ENCODE measurements around the gene SMURF1.

The SMURF1 gene

GRCh38 chr7:98997846-98998245 is 146.1 kb downstream of the SMURF1 start:
- ATAC-seq, result no peak
- H3K36me3 Mint-ChIP-seq, result peaks cover 99% of the 10 kb centered on the region
- H3K9me3 Mint-ChIP-seq, result no peaks in the 10 kb centered on the region
- H3K27ac Mint-ChIP-seq, result no peak overlapping the region
- peaks cover 11% of the 10 kb centered on the region for H3K4me1 Mint-ChIP-seq
- DNase-seq (ENCODE audit: low spot score in 2 of 2), result no peak
- H3K4me3 Mint-ChIP-seq, result no peak overlapping the region

DNA sequence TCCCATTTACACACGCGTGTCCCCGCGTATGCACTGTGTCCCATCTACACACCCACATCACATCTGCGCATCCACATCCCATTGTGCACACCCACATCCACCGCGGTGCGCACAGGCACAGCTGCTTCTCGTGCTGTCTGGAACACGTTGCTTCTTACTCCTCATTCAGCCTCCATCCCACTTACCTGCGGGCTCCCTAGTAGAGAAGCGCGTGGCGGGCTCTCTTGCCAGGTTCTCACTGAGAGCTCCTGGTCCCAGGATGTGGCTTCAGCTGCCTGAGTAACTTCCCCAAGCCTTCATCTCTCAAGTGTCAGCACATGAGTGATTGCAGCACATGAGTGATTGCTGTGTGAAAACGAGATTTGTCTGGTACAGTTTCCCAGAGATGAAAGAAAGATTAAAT is 147.8 kb downstream of the SMURF1 start:
- DNase-seq (ENCODE audit: low spot score in 2 of 2) (no peak), ATAC-seq (peak; percentile 63)
- H3K4me1 Mint-ChIP-seq, result peaks cover 11% of the 10 kb centered on the region
- no peak overlapping the region for H3K4me3 Mint-ChIP-seq
- H3K36me3 Mint-ChIP-seq, result peaks cover 99% of the 10 kb centered on the region
- peak overlapping the region; percentile 30 for H3K27ac Mint-ChIP-seq
- no peaks in the 10 kb centered on the region for H3K9me3 Mint-ChIP-seq

GRCh38 chr7:98995523-98996149 is 148.3 kb downstream of the SMURF1 start:
- peak; percentile 32 for ATAC-seq

DNA sequence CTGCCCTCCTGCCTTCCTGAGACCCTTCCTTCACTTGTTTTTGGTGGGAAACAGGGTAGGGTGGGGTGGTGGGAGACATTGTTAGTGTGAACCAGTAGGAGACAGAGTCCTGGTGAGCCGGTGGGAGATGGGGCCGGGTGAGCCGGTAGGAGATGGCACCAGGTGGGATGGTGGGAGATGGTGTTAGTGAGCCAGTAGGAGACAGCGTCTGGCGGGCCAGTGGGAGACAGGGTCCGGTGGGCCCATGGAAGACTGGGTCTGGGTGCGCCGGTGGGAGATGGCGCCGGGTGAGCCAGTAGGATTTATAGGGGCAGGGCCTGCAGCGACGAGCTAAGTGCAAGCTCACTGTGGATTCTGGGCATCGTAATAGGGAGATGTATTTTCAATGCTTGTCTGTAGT is 148.8 kb downstream of the SMURF1 start:
- no peak overlapping the region for H3K4me3 Mint-ChIP-seq
- ATAC-seq (no peak), DNase-seq (ENCODE audit: low spot score in 2 of 2) (no peak)
- peak overlapping the region; percentile 1 for H3K27ac Mint-ChIP-seq
- H3K9me3 Mint-ChIP-seq, result no peaks in the 10 kb centered on the region
- H3K36me3 Mint-ChIP-seq, result peaks cover 99% of the 10 kb centered on the region
- H3K4me1 Mint-ChIP-seq, result peaks cover 11% of the 10 kb centered on the region

More at GRCh38 chr7:98995523-98996149, 148.3 kb downstream of the SMURF1 start:
- Mint-ChIP-seq H3K4me3 (no peak overlapping the region), H3K9me3 (no peaks in the 10 kb centered on the region), H3K27ac (peak overlapping the region; percentile 30), H3K36me3 (peaks cover 99% of the 10 kb centered on the region), H3K4me1 (peaks cover 11% of the 10 kb centered on the region)
- no peak for DNase-seq (ENCODE audit: low spot score in 2 of 2)

DNA sequence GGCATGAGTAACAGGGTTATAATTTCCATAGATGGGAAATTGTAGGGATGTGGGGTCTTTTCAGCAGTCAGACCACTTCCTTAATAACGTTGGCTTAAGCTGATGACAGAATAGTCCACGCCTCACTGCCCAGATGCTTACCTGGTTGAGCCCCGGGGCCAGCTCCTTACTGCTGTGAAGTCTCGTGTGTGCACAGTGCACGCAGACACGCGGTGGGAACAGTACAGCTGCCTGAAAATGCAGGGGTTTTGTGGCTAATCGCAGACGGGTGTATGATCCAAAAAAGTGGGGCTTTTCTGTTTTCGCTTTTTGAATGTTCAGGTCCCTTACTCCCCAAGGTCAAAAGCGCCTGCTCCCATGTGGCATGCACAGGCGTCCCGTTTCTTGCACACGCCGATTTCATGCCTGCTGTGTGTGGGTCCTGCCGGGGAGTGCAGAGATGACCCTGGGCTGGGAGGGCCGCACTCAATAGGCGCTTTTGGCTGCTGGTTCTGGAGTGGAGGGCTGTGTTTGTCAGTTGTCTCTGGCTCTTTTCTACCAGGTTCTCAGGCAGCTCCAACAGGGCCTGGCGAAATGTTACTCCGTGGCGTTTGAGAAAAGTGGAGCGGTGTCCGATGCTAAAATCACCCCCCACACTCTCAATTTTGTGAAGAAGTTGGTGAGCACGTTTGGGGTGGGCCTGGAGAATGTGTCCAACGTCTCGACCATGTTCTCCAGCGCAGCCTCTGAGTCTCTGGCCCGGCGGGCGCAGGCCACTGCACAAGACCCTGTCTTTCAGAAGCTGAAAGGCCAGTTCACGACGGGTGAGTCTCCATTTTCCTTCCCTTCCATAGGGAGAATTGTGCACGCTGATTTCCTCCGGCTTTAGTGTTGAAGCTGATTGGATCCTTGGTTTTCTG is 149.6 kb downstream of the SMURF1 start:
- Mint-ChIP-seq H3K36me3 (peaks cover 100% of the 10 kb centered on the region), H3K4me1 (peaks cover 11% of the 10 kb centered on the region), H3K9me3 (no peaks in the 10 kb centered on the region), H3K27ac (peak overlapping the region; percentile 1), H3K4me3 (no peak overlapping the region)
- ATAC-seq (no peak), DNase-seq (ENCODE audit: low spot score in 2 of 2) (no peak)

DNA sequence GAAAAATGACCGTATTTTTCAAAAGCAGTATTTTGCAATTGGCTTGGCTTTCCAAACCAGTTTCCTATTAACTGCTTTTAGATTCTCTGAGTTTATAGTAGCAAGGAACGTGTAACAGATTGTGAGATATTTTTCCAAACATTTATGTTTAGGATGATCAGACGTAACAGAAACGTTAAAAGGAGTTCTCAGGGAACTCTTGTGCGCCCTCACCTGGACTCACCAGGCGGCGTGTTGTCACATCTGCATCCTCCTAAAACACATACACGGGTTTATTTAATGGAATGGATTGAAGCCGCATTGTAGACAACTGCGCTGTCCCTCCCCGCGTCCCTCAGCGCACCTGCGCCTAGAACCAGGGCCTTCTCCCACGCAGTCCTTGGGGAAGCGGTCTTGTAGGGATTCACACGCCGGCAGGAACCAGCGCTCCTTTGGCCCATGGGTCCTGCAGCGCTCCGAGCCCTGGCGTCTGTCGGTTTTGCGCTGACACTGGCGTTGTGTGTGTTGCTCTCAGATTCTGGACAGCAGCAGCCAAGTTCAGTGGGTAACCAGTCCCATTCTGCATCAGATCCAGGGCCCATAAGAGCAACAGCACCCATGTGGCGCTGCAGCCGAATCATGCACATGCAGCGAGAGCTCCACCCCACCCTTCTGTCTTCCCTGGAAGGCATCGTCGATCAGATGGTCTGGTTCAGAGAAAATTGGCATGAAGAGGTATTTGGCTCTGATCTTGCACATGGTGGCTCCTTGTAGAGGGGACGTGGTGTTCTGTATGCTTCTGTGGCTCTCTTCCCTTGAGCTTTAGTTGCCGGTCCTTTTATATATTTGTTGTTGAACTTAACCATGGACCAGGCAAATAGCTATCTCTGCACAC is 150.6 kb downstream of the SMURF1 start:
- DNase-seq (ENCODE audit: low spot score in 2 of 2), result no peak
- Mint-ChIP-seq H3K4me1 (peaks cover 11% of the 10 kb centered on the region), H3K36me3 (peaks cover 100% of the 10 kb centered on the region), H3K4me3 (no peak overlapping the region), H3K9me3 (no peaks in the 10 kb centered on the region), H3K27ac (no peak overlapping the region)
- ATAC-seq, result no peak

DNA sequence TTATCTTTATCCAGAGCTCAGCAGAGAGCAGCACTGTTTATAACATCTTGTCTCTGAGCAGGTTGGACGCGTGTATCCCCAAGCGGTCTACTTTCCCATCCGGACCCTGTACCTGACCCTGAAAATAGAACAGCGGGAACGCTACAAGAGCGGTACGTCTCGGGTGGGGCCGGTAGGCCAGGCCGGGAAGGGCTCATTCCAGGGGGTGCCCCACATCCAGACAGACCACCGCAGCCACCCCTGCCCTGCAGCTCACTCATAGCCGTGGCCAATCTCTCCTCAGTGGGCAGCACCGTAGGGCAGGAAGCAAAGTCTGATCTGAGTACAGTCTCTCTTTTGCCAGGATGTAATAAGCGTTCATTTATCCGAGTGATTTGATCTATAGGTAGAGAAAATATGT is 151.8 kb downstream of the SMURF1 start:
- DNase-seq (ENCODE audit: low spot score in 2 of 2) (no peak), ATAC-seq (no peak)
- Mint-ChIP-seq H3K27ac (no peak overlapping the region), H3K36me3 (peaks cover 100% of the 10 kb centered on the region), H3K4me3 (no peak overlapping the region), H3K4me1 (peaks cover 11% of the 10 kb centered on the region), H3K9me3 (no peaks in the 10 kb centered on the region)

DNA sequence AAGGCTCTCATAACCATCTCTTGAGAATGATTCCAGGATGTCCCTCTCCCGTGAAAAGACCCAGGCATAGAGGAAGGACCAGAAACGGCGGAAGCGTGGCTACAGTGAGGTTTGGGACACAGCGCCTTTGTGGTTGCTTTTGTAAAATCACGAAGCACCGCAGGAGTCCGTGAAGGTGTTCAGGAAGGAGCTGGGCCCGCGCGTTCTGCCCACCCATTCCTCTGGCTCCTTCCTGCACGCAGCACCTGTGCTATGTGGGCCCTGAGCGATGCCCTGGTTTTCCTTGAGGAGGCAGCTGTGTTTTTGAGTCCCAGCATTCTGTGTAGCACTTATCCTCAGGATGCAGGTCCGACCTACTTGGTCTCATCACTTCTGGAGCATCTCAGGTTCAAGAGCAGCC is 152.8 kb downstream of the SMURF1 start:
- no peak overlapping the region for H3K27ac Mint-ChIP-seq
- peaks cover 100% of the 10 kb centered on the region for H3K36me3 Mint-ChIP-seq
- H3K4me1 Mint-ChIP-seq, result peaks cover 9% of the 10 kb centered on the region
- ATAC-seq (no peak), DNase-seq (ENCODE audit: low spot score in 2 of 2) (no peak)
- no peak overlapping the region for H3K4me3 Mint-ChIP-seq
- H3K9me3 Mint-ChIP-seq, result no peaks in the 10 kb centered on the region

GRCh38 chr7:98990356-98990755 is 153.6 kb downstream of the SMURF1 start:
- no peak overlapping the region for H3K27ac Mint-ChIP-seq
- ATAC-seq (no peak), DNase-seq (ENCODE audit: low spot score in 2 of 2) (no peak)
- H3K36me3 Mint-ChIP-seq, result peaks cover 100% of the 10 kb centered on the region
- peaks cover under 1% of the 10 kb centered on the region for H3K4me1 Mint-ChIP-seq
- H3K9me3 Mint-ChIP-seq, result peaks cover 5% of the 10 kb centered on the region
- H3K4me3 Mint-ChIP-seq, result no peak overlapping the region

GRCh38 chr7:98988641-98989040 is 155.3 kb downstream of the SMURF1 start:
- no peak overlapping the region for H3K4me3 Mint-ChIP-seq
- DNase-seq (ENCODE audit: low spot score in 2 of 2), result no peak
- peaks cover 100% of the 10 kb centered on the region for H3K36me3 Mint-ChIP-seq
- no peak for ATAC-seq
- peaks cover 5% of the 10 kb centered on the region for H3K9me3 Mint-ChIP-seq
- no peaks in the 10 kb centered on the region for H3K4me1 Mint-ChIP-seq
- H3K27ac Mint-ChIP-seq, result peak overlapping the region; percentile 52

GRCh38 chr7:98985945-98986344 is 158.0 kb downstream of the SMURF1 start:
- no peaks in the 10 kb centered on the region for H3K4me1 Mint-ChIP-seq
- DNase-seq (ENCODE audit: low spot score in 2 of 2) (no peak), ATAC-seq (no peak)
- H3K9me3 Mint-ChIP-seq, result peaks cover 5% of the 10 kb centered on the region
- H3K27ac Mint-ChIP-seq, result no peak overlapping the region
- peaks cover 100% of the 10 kb centered on the region for H3K36me3 Mint-ChIP-seq
- no peak overlapping the region for H3K4me3 Mint-ChIP-seq

GRCh38 chr7:98985406-98985805 is 158.5 kb downstream of the SMURF1 start:
- DNase-seq (ENCODE audit: low spot score in 2 of 2), result no peak
- Mint-ChIP-seq H3K9me3 (peaks cover 5% of the 10 kb centered on the region), H3K4me3 (no peak overlapping the region), H3K36me3 (peaks cover 100% of the 10 kb centered on the region), H3K4me1 (no peaks in the 10 kb centered on the region), H3K27ac (no peak overlapping the region)
- ATAC-seq, result no peak

DNA sequence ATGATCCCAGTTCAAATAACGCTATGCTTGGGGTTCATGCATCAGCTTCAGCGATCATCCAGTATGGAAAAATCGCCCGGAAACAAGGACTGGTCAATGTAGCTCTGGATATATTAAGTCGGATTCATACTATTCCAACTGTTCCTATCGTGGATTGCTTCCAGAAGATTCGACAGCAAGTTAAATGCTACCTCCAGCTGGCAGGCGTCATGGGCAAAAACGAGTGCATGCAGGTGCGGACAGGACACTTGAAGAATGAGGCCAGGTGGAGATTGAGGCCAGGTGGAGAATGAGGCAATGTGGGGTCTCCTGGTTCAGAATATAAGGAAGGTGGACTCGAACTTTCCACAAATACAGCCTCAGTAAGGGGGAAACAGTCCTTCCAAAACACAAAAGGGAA is 159.8 kb downstream of the SMURF1 start:
- H3K27ac Mint-ChIP-seq, result no peak overlapping the region
- ATAC-seq, result no peak
- no peak overlapping the region for H3K4me3 Mint-ChIP-seq
- H3K36me3 Mint-ChIP-seq, result peaks cover 100% of the 10 kb centered on the region
- peaks cover 5% of the 10 kb centered on the region for H3K9me3 Mint-ChIP-seq
- no peaks in the 10 kb centered on the region for H3K4me1 Mint-ChIP-seq
- no peak for DNase-seq (ENCODE audit: low spot score in 2 of 2)

GRCh38 chr7:98982686-98983085 is 161.2 kb downstream of the SMURF1 start:
- DNase-seq (ENCODE audit: low spot score in 2 of 2) (no peak), ATAC-seq (no peak)
- peaks cover 100% of the 10 kb centered on the region for H3K36me3 Mint-ChIP-seq
- no peaks in the 10 kb centered on the region for H3K4me1 Mint-ChIP-seq
- H3K27ac Mint-ChIP-seq, result peak overlapping the region; percentile 43
- H3K9me3 Mint-ChIP-seq, result peaks cover 5% of the 10 kb centered on the region
- H3K4me3 Mint-ChIP-seq, result no peak overlapping the region

DNA sequence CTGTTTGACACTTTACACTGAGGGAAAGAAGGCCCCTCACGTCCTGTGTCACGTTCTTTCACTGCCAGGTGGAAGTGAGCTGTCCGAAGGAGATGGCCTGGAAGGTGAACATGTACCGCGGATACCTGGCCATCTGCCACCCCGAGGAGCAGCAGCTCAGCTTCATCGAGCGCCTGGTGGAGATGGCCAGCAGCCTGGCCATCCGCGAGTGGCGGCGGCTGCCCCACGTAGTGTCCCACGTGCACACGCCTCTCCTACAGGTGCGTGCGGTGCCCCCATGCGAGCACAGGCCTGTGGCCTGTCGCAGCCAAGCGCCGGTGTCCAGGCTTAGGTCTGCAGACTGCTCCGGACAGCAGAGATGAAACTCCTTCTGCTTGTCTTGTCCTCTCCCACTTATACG is 162.2 kb downstream of the SMURF1 start:
- Mint-ChIP-seq H3K9me3 (peaks cover 5% of the 10 kb centered on the region), H3K36me3 (peaks cover 100% of the 10 kb centered on the region), H3K27ac (peak overlapping the region; percentile 43), H3K4me3 (no peak overlapping the region), H3K4me1 (no peaks in the 10 kb centered on the region)
- no peak for ATAC-seq
- no peak for DNase-seq (ENCODE audit: low spot score in 2 of 2)
